GM10266 (cell line): Measurements from ENCODE around the gene RBM22.

Source experiments
- DNase-seq: peaks from one replicate; pipeline ENCODE4 v3.0.0; 2012; ENCODE audit errors: extremely low spot score
- CTCF ChIP-seq: IDR thresholded peaks from 2 replicates; pipeline ENCODE4 v1.5.1; 2012; ENCODE audit warnings: mild to moderate bottlenecking, low read depth; ENCODE audit not compliant: control insufficient read depth, insufficient read depth; ENCODE audit errors: missing control alignments

RBM22 gene

GRCh38 chr5:150651382-150651781, 49.5 kb downstream of the RBM22 start:
- TF ChIP-seq CTCF: no peak
- DNase-seq: no peak

- TF ChIP-seq CTCF: no peak
- DNase-seq: no peak
Measured at GRCh38 chr5:150650021-150651006, 50.5 kb downstream of the RBM22 start.

- no peak for TF ChIP-seq CTCF
- no peak for DNase-seq
Measured at GRCh38 chr5:150649108-150650020, 51.5 kb downstream of the RBM22 start.

- no peak for TF ChIP-seq CTCF
- no peak for DNase-seq
Measured at GRCh38 chr5:150648294-150649107, 52.4 kb downstream of the RBM22 start.

- no peak for DNase-seq
- TF ChIP-seq CTCF: no peak
Measured at GRCh38 chr5:150647275-150648251, 53.3 kb downstream of the RBM22 start.

- DNase-seq: no peak
Measured at GRCh38 chr5:150645070-150645700, 55.7 kb downstream of the RBM22 start.

More at GRCh38 chr5:150645070-150645700, 55.7 kb downstream of the RBM22 start:
- no peak for TF ChIP-seq CTCF
